ENCODE measurements around the gene P3H3.

The P3H3 gene

GRCh38 chr12:6799147-6799546 is 29.1 kb upstream of the P3H3 start:
- DNase-seq: no peak

- no peak for DNase-seq
Measured at GRCh38 chr12:6807170-6807569, 21.0 kb upstream of the P3H3 start.

GRCh38 chr12:6809056-6809455 is 19.2 kb upstream of the P3H3 start:
- DNase-seq: no peak

GRCh38 chr12:6810758-6811157 is 17.4 kb upstream of the P3H3 start:
- DNase-seq: no peak

DNA sequence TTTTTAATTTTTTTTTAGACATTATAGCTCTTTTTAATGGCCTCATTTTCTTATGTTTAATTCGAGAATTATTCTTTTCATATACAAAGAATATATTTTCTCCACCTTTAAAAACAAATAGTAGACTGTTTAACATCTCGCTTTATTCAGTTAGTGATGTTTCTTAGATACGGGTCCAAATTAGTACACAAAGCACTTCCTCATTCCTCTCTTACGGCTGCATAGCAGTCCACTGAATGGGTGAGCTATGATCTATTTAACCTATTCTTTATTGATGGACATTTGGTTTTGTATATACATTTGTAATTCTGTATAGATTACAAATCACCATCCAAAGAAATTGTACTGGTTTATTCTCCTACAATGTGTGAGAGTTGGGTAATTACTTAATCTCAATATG is 14.8 kb upstream of the P3H3 start:
- no peak for DNase-seq

- no peak for DNase-seq
Measured at GRCh38 chr12:6816598-6816997, 11.6 kb upstream of the P3H3 start.

DNA sequence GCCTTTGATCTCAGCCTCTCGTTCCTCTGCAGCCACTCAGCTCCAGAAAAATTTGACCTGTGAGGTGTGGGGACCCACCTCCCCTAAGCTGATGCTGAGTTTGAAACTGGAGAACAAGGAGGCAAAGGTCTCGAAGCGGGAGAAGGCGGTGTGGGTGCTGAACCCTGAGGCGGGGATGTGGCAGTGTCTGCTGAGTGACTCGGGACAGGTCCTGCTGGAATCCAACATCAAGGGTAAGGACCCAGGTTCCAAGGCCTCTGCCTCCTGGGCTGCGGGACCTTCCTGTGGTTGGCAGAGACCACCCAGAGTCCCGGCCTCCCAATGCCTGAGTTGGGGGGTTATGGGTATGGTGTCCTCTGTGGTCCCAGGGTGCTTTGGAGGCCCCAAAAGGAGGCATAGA is 11.1 kb upstream of the P3H3 start:
- DNase-seq: no peak

- DNase-seq: no peak
Measured at GRCh38 chr12:6817662-6818157, 10.5 kb upstream of the P3H3 start.

DNA sequence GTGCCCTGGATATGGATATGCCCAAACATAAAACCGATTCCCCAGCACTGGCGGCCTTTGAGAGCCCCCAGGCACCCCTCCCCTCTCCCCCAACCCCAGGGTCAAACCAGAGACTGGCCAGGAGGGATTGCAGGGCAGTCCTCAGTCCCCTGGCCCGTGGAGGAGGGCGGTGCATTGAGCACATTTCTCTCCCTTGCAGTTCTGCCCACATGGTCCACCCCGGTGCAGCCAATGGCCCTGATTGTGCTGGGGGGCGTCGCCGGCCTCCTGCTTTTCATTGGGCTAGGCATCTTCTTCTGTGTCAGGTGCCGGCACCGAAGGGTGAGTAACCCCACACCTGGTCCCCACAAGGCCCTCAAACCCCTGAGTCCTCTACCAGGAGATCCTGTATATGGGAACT is 10.0 kb upstream of the P3H3 start:
- peak; percentile 44 for DNase-seq

DNA sequence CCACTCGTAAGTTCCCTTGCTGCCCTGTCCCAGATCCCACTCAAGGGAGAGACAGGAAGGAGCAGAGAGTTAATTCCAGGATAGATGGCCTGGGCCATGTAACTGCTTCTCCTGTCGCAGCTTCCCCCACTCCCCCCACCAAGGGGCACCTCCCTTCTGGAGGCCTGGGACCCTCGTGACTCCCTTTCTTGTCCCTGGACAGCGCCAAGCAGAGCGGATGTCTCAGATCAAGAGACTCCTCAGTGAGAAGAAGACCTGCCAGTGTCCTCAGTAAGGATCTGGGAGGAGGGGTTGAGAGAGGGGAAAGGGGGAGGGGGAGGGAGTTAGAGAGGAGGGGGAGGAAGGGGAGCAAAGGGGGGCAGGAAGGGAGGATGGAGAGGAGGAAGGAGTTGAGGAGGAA is 9.6 kb upstream of the P3H3 start:
- no peak for DNase-seq

DNA sequence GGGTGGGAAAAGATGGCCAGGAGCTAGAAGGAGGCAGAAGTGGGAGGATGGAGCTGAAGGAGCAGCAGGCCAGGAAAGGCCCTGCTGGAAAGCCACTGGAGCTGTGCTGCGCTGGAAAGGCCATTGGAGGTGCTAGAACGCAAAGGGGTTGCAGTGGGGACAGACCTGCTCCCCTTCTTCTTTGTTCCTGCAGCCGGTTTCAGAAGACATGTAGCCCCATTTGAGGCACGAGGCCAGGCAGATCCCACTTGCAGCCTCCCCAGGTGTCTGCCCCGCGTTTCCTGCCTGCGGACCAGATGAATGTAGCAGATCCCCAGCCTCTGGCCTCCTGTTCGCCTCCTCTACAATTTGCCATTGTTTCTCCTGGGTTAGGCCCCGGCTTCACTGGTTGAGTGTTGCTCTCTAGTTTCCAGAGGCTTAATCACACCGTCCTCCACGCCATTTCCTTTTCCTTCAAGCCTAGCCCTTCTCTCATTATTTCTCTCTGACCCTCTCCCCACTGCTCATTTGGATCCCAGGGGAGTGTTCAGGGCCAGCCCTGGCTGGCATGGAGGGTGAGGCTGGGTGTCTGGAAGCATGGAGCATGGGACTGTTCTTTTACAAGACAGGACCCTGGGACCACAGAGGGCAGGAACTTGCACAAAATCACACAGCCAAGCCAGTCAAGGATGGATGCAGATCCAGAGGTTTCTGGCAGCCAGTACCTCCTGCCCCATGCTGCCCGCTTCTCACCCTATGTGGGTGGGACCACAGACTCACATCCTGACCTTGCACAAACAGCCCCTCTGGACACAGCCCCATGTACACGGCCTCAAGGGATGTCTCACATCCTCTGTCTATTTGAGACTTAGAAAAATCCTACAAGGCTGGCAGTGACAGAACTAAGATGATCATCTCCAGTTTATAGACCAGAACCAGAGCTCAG is 8.8 kb upstream of the P3H3 start:
- peak; percentile 36 for DNase-seq

- peak; percentile 75 for DNase-seq
Measured at GRCh38 chr12:6820166-6820565, 8.0 kb upstream of the P3H3 start.

- peak; percentile 80 for DNase-seq
Measured at GRCh38 chr12:6821591-6822425, 6.4 kb upstream of the P3H3 start, which contains the start of gene GPR162. TSS of gene GPR162 (plus strand) at chr12:6821821. CDS start at chr12:6823899, 2,078 bp downstream.

DNA sequence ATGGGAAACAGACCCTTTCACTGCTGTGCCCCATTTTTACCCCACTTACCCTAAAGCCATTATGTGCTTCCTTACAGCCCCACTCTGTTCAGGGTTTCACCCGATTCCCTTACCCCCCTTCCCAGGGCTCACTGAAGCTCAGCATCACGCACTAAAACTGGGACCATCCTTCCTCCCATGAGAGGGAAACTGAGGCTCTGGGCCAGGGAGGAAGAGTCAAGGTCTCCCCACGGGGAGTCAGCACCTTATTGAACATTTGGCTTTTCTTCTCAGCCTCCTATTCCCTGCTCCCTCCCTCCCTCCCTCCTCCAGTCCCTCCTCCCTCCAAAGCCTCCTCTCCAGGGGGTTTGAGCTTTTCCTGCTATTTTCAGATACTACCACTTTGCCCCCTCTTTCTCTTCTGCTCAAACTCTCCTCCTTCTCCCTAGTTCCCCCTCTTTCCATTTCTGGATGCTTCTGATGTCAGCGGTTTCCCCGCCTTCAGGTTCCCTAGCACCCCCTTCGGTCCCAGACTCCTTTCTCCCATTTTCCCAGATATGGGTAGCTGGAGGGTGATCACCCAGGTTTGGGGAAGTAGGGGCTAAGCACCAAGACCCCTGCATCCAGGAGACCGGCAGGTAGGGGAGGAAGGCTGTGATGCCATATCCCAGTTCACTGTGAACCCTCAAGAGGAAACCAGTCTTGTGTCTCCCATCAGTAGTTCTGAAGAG is 5.6 kb upstream of the P3H3 start:
- DNase-seq: no peak

DNA sequence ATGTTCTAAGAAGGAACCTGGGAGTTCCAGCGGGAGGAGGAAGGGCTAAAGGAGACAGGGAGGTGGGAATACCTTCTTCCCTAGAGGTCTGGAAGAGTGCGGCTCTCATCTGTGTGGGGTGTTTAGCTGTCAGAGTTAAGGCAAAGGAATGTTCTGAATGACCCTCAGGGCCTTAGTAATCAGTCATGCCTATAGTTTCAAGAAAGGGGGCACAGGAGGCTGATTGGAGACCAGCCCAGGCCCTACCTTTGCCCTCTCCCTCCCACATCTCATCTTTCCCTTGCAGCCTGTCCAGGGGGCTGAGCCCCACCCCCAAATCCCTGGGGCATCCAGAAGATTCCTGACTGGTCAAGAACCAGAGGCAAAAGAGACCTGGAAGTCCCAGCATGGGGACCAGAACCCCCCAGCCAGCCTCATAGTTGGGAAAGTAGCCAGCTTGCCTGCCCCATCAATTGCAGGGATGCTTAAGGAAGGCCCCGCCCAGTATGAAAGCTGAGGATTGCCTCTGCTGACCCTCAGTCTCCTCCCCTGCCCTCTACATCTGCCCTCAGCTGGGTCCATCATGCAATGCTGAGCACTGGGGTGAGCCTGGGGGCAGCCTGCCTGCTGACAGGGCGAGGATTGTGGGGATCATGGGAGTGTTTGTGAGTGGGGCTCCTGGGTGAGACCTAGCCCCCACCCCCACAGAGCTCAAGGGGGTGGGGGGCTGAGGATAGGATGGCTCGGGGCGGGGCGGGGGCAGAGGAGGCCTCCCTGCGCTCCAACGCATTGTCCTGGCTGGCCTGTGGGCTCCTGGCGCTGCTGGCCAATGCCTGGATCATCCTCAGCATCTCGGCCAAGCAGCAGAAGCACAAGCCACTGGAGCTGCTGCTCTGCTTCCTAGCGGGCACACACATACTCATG is 4.8 kb upstream of the P3H3 start:
- DNase-seq: no peak

GRCh38 chr12:6824085-6824775 is 4.0 kb upstream of the P3H3 start:
- DNase-seq: no peak

GRCh38 chr12:6824901-6825381 is 3.3 kb upstream of the P3H3 start:
- DNase-seq: peak; percentile 29

DNA sequence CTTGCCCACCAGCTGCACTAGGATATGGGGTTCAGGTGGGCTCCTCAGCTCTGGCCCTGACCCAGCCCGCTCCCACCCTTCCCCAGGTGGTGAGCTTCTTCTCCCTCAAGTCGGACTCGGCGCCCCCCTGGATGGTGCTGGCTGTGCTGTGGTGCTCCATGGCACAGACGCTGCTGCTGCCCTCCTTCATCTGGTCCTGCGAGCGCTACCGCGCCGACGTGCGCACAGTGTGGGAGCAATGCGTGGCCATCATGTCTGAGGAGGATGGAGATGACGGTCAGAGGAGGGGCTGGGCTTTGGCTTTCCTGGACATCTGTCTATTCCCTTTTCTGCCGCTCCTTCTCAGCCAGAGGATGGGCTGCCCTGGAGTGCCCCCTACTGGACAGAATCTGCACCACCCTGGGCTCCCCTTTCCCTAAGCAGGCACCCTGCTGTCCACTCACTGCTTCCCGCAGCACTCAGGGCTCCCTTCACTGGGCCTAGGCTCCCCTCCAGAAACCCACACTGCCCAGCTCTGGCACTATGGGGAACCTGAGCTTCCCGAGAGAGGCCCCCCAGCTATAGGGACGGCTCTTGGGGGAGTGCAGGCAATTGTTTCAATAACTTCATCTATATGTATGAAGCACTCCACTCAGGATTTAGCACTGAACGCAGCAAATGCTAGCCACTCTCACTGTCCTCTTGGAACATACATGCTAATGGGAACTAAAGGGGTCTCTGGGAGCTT is 2.6 kb upstream of the P3H3 start:
- peak; percentile 95 for DNase-seq

- no peak for DNase-seq
Measured at GRCh38 chr12:6826125-6826733, 2.0 kb upstream of the P3H3 start.

Measured in retina (tissue), 1 donor.